Lung (tissue), 16 donors: Measurements from ENCODE around the gene ERGIC1. TPM values are rescaled to one million over a fixed set of nuclear protein-coding genes. Genes with fewer than 3 reads are reported as not detected.
A peak's percentile ranks its signal among the peaks of the same experiment; 100 is the strongest.

Experiments used
- ATAC-seq: fragments of 200-7000 bp; cut with Tn5 transposase; one replicate; pipeline ENCODE4 v1.9.1; 2020; ENCODE audit warnings: moderate number of reproducible peaks; ENCODE audit not compliant: insufficient read depth, low FRiP score
- DNase-seq, 3 donors: peaks; one replicate each; pipeline ENCODE4 v3.0.0-alpha.2; 2013 to 2017
- H3K27ac ChIP-seq, 2 donors: one replicate each; pipeline ENCODE4 v1.5.1; 2013; ENCODE audit warnings: mild to moderate bottlenecking in 2 of 2, moderate library complexity in 2 of 2, control low read depth in 1 of 2, inconsistent platforms in 1 of 2, low read depth in 1 of 2, low read length in 1 of 2
- H3K27me3 ChIP-seq, 3 donors: one replicate each; pipeline ENCODE4 v1.5.1; 2013; ENCODE audit warnings: low read length in 2 of 3; ENCODE audit not compliant: control insufficient read depth in 3 of 3, insufficient read depth in 3 of 3
- H3K36me3 ChIP-seq, 4 donors: one replicate each; pipeline ENCODE4 v1.5.1; 2013; ENCODE audit warnings: low read length in 4 of 4, mild to moderate bottlenecking in 1 of 4, moderate library complexity in 1 of 4; ENCODE audit not compliant: control insufficient read depth in 4 of 4, insufficient read depth in 4 of 4
- H3K4me1 ChIP-seq, 5 donors: one replicate each; pipeline ENCODE4 v1.5.1; 2013; ENCODE audit warnings: low read length in 5 of 5, mild to moderate bottlenecking in 2 of 5, moderate library complexity in 1 of 5; ENCODE audit not compliant: control insufficient read depth in 5 of 5, insufficient read depth in 5 of 5
- H3K4me3 ChIP-seq: one replicate; pipeline ENCODE4 v1.5.1; 2013; ENCODE audit warnings: mild to moderate bottlenecking, control low read depth, moderate library complexity
- H3K9ac ChIP-seq, 2 donors: one replicate each; pipeline ENCODE4 v1.5.1; 2013; ENCODE audit warnings: low read length in 2 of 2, control low read depth in 1 of 2; ENCODE audit not compliant: insufficient read depth in 1 of 2
- H3K9me3 ChIP-seq, 4 donors: one replicate each; pipeline ENCODE4 v1.5.1; 2013; ENCODE audit warnings: low read length in 3 of 4, mild to moderate bottlenecking in 1 of 4, moderate library complexity in 1 of 4; ENCODE audit not compliant: control insufficient read depth in 4 of 4, insufficient read depth in 3 of 4
- WGBS, 2 donors: extraction: QIAGEN DNeasy Blood & Tissue Kit; methylation state at CpG; one replicate each; pipeline ENCODE4 v1.1.7; 2013; 5-methylcytosine and 5-hydroxymethylcytosine counted together
- long read RNA-seq, 5 donors: transcript quantifications; one replicate each; lab custom pipeline, GENCODE V29; 2026
- polyA plus RNA-seq, 2 donors: library from polyadenylated mRNA; stranded (reverse); fragments of 200-250 nt; gene quantifications; one replicate each; pipeline ENCODE4 v1.2.1, GENCODE V29; 2013
- total RNA-seq, 2 donors: library from RNA; depleted of rRNA in 1 of 2; stranded (reverse); fragments of >200 nt in 1 of 2; gene quantifications; one replicate each; pipeline ENCODE4 v1.2.1, GENCODE V29; 2014 to 2021
- TF ChIP-seq, protein P1 (sequence below): IDR thresholded peaks from 2 replicates; pipeline ENCODE4 v1.5.1; 2012; ENCODE audit warnings: mild to moderate bottlenecking; ENCODE audit errors: control extremely low read depth, extremely low read depth
- donor health status: control.
- donor health status: control.
- donor health status: Bipolar disorder and iron deficiency.
- donor health status: healthy.
- donor health status: DM: yes; HTN: yes; CAD: no.

The ERGIC1 gene, protein sequence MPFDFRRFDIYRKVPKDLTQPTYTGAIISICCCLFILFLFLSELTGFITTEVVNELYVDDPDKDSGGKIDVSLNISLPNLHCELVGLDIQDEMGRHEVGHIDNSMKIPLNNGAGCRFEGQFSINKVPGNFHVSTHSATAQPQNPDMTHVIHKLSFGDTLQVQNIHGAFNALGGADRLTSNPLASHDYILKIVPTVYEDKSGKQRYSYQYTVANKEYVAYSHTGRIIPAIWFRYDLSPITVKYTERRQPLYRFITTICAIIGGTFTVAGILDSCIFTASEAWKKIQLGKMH
- total RNA-seq (100 to 1,000 TPM in 1 of 2 donors, 10 to 100 TPM in 1; 62.2 to 215 TPM), polyA plus RNA-seq (100 to 1,000 TPM; 122 to 204 TPM)
- long read RNA-seq, donor 1, transcript ERGIC1-202 (10 exons, 2,881 nt), result major isoform, 31 of 79 reads
- long read RNA-seq, donor 1, partial matches to known transcripts, result 45 of 79 reads
- long read RNA-seq, donor 1, other reads (novel, unspliced or antisense), result 0 of 79 reads
- long read RNA-seq, donor 2, transcript ERGIC1-202 (10 exons, 2,881 nt), result major isoform, 9 of 28 reads
- long read RNA-seq, donor 2, partial matches to known transcripts, result 18 of 28 reads
- long read RNA-seq, donor 2, other reads (novel, unspliced or antisense), result 0 of 28 reads
- long read RNA-seq, donor 3, transcript ERGIC1-202 (10 exons, 2,881 nt), result major isoform, 13 of 57 reads
- long read RNA-seq, donor 3, transcript ERGIC1-211 (2 exons, 3,621 nt), result minor isoform, 7 of 57 reads
- long read RNA-seq, donor 3, partial matches to known transcripts, result 37 of 57 reads
- long read RNA-seq, donor 3, other reads (novel, unspliced or antisense), result 0 of 57 reads
- long read RNA-seq, donor 4, transcript ERGIC1-202 (10 exons, 2,881 nt), result major isoform, 8 of 36 reads
- long read RNA-seq, donor 4, partial matches to known transcripts, result 25 of 36 reads
- long read RNA-seq, donor 4, other reads (novel, unspliced or antisense), result 0 of 36 reads
- long read RNA-seq, donor 5, transcript ERGIC1-211 (2 exons, 3,621 nt), result minor isoform, 6 of 84 reads
- long read RNA-seq, donor 5, transcript ERGIC1-202 (10 exons, 2,881 nt), result major isoform, 33 of 84 reads
- long read RNA-seq, donor 5, partial matches to known transcripts, result 45 of 84 reads
- long read RNA-seq, donor 5, other reads (novel, unspliced or antisense), result 0 of 84 reads

DNA sequence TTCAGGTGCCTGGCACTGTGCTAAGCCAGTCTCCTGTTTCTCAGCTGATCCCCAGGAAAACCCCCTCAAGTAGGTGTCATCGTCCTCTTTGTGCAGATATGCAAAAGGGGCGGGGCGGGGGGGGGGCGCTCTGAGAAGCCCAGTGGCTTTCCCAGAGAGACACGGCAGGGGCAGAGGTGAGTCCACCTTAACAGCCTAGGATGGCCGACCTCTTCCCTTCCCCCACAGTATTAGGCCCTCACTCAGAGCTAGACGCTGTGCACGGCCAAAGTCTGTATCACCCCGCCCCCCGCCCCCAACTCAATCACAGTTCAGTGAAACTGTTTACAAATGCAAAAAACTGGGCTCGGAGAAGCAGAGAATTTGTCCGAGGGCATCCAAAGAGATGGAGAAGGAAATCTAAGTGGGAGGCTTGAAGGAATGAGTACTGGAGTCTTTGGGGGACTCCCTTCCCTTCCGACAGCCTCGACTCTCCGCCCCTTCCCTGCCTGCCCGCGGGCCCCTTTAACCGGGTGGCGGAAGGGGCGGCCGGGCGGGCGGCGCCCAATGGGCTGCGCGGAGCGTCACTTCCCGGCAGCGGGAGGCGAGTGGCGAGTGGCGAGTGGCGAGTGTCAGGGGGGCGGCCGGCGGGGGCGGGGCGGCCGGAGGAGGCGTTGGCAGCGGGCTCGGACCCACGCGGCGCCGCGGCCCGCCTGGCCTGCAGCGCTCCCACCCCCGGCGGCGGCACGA is at the start of gene ERGIC1:
TSS of gene ERGIC1 (plus strand) at position 566 of the 729 bp plus-strand sequence. CDS start at position 729, 163 bp downstream.
- peak within 1 kb of the TSS; percentile 90 for H3K4me3 ChIP-seq
- no peaks in the 10 kb centered on the region for H3K27me3 ChIP-seq
- peak within 1 kb of the TSS; percentile 84 to 95 for H3K27ac ChIP-seq
- H3K36me3 ChIP-seq, result no peaks in the 10 kb centered on the region
- peak within 1 kb of the TSS; percentile 37 to 65 for H3K9ac ChIP-seq
- no peaks in the 10 kb centered on the region for H3K9me3 ChIP-seq
- 4 to 9% methylated on average over 36 to 53 of the region's 53 CpGs for WGBS, 2 donors
- ATAC-seq (peak; percentile 88), DNase-seq (peak; percentile 82 to 84 (median 83))
- TF ChIP-seq, protein P1, sequence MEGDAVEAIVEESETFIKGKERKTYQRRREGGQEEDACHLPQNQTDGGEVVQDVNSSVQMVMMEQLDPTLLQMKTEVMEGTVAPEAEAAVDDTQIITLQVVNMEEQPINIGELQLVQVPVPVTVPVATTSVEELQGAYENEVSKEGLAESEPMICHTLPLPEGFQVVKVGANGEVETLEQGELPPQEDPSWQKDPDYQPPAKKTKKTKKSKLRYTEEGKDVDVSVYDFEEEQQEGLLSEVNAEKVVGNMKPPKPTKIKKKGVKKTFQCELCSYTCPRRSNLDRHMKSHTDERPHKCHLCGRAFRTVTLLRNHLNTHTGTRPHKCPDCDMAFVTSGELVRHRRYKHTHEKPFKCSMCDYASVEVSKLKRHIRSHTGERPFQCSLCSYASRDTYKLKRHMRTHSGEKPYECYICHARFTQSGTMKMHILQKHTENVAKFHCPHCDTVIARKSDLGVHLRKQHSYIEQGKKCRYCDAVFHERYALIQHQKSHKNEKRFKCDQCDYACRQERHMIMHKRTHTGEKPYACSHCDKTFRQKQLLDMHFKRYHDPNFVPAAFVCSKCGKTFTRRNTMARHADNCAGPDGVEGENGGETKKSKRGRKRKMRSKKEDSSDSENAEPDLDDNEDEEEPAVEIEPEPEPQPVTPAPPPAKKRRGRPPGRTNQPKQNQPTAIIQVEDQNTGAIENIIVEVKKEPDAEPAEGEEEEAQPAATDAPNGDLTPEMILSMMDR, result no peak
- peaks cover 0 to 24% (median 21%) of the 10 kb centered on the region in 5 donors for H3K4me1 ChIP-seq

DNA sequence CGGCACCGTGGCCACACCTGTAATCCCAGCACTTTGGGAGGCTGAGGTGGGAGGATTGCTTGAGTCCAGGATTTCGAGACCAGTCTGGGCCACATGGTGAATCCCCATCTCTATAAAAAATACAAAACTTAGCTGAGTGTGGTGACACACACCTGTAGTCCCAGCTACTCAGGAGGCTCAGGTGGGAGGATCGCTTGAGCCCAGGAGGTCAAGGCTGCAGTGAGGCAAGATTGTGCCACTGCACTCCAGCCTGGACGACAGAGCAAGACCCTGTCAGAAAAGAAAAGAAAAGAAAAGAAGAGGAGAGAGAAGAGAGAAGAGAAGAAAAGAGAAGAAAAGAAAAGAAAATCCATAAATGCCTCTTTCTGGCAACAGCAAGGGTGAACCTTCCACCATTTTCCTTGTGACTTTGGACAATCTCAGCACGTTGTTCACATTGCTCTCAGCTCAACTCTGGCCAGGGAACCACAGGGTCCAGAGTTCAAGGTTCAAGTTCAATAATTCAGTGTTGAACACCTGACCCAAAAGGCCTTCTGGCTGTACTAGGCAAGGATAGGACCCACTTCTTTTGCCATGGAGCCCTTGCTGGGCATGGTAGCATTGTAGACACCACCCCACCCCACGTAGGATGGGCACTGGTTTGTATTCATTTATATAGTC is 48.5 kb upstream of the ERGIC1 start:
- Histone ChIP-seq H3K9ac (no peak overlapping the region), H3K9me3 (no peaks in the 10 kb centered on the region), H3K27ac (no peak overlapping the region), H3K36me3 (no peaks in the 10 kb centered on the region), H3K27me3 (no peaks in the 10 kb centered on the region), H3K4me3 (no peak overlapping the region), H3K4me1 (peaks cover 4 to 19% (median 13%) of the 10 kb centered on the region in 5 donors)
- no peak for DNase-seq
- WGBS, 2 donors, result 83 to 88% methylated on average over 7 of the region's 7 CpGs
- TF ChIP-seq, protein P1, result no peak
- no peak for ATAC-seq
